DOHH2 (cell line): ENCODE results near the gene COG3.

Experiments used
- H3F3A ChIP-seq: fragments of 200-600 bp; sonication (generic), shearing (Covaris generic); 2 replicates; pipeline ENCODE4 v1.6.0; 2016; ENCODE audit warnings: antibody characterized with exemption, mild to moderate bottlenecking; ENCODE audit not compliant: control insufficient read depth, insufficient read depth
- H3K27ac ChIP-seq: fragments of 200-600 bp; sonication (generic); 2 replicates; pipeline ENCODE4 v1.5.1; 2014; ENCODE audit warnings: low read depth, mild to moderate bottlenecking, low read length, moderate library complexity
- H3K27me3 ChIP-seq: fragments of 200-600 bp; sonication (generic); 2 replicates; pipeline ENCODE4 v1.6.1; 2014; ENCODE audit warnings: mild to moderate bottlenecking, low read length, mixed read lengths; ENCODE audit not compliant: control insufficient read depth
- H3K36me3 ChIP-seq: fragments of 200-600 bp; sonication (generic); 2 replicates; pipeline ENCODE4 v1.6.1; 2014; ENCODE audit warnings: mild to moderate bottlenecking, low read length, moderate library complexity, mixed read lengths; ENCODE audit not compliant: control insufficient read depth
- H3K4me1 ChIP-seq: fragments of 200-600 bp; sonication (generic); 2 replicates; pipeline ENCODE4 v1.6.1; 2014; ENCODE audit warnings: mild to moderate bottlenecking, low read length, mixed read lengths; ENCODE audit not compliant: control insufficient read depth
- H3K4me2 ChIP-seq: fragments of 200-600 bp; sonication (generic); 2 replicates; pipeline ENCODE4 v1.6.0; 2014; ENCODE audit warnings: mild to moderate bottlenecking, low read length, moderate library complexity
- H3K4me3 ChIP-seq: fragments of 200-600 bp; sonication (generic); 2 replicates; pipeline ENCODE4 v1.5.1; 2014; ENCODE audit warnings: mild to moderate bottlenecking, low read length, mixed read lengths
- H3K79me2 ChIP-seq: fragments of 200-600 bp; sonication (generic); 2 replicates; pipeline ENCODE4 v1.6.1; 2014; ENCODE audit warnings: mild to moderate bottlenecking, low read length, mixed read lengths; ENCODE audit not compliant: control insufficient read depth
- H3K9me2 ChIP-seq: fragments of 200-600 bp; sonication (generic); replicated peaks from 2 replicates; pipeline ENCODE4 v1.6.1; 2014; ENCODE audit warnings: mild to moderate bottlenecking, low read length, mixed read lengths; ENCODE audit not compliant: control insufficient read depth
- H3K9me3 ChIP-seq: fragments of 200-600 bp; sonication (generic); 2 replicates; pipeline ENCODE4 v1.6.1; 2014; ENCODE audit warnings: antibody characterized with exemption, low read length, mixed read lengths; ENCODE audit not compliant: control insufficient read depth, insufficient read depth
- H4K20me1 ChIP-seq: fragments of 200-600 bp; sonication (generic); 2 replicates; pipeline ENCODE4 v1.6.0; 2014; ENCODE audit warnings: low read depth, mild to moderate bottlenecking, antibody characterized with exemption, low read length, moderate library complexity; ENCODE audit not compliant: control insufficient read depth, insufficient read depth
- EZH2phosphoT487 ChIP-seq: fragments of 200-600 bp; sonication (generic); IDR thresholded peaks from 2 replicates; pipeline ENCODE4 v1.6.1; 2017; ENCODE audit warnings: borderline replicate concordance, mild to moderate bottlenecking, antibody characterized with exemption, low read length, moderate library complexity, mixed read lengths
- TF ChIP-seq, protein P1 (sequence below): fragments of 200-600 bp; sonication (generic); IDR thresholded peaks from one replicate; pipeline ENCODE4 v1.5.1; 2014; ENCODE audit warnings: antibody characterized with exemption, mild to moderate bottlenecking, low read depth, low read length; ENCODE audit not compliant: poor library complexity, severe bottlenecking

The COG3 gene

DNA sequence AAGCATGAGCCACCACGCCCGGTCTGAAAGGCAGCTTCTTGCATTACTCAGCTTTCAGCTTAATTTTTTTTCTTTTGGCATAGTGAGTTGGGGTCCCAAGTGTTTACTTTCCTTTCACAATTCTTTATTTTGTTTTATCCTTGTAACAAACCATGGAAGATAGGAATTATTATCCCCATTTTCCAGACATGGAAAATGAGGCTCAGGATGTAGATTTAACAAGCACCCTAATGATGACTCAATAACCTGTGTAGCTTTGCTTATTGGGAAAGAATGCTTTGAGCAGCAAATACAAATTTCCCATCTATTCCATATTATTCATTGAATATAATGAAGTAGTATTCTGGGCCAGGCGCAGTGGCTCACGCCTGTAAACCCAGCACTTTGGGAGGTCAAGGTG lies 13.5 kb upstream of the COG3 start:
- H3F3A ChIP-seq: no peaks in the 10 kb centered on the region
- H3K27me3 ChIP-seq: peaks cover 8% of the 10 kb centered on the region; the same call in 1 of the 2 replicates
- no peaks in the 10 kb centered on the region for H3K9me2 ChIP-seq
- H3K9me3 ChIP-seq: no peaks in the 10 kb centered on the region; the same call in 1 of the 2 replicates
- no peaks in the 10 kb centered on the region for H4K20me1 ChIP-seq
- TF ChIP-seq, protein P1, sequence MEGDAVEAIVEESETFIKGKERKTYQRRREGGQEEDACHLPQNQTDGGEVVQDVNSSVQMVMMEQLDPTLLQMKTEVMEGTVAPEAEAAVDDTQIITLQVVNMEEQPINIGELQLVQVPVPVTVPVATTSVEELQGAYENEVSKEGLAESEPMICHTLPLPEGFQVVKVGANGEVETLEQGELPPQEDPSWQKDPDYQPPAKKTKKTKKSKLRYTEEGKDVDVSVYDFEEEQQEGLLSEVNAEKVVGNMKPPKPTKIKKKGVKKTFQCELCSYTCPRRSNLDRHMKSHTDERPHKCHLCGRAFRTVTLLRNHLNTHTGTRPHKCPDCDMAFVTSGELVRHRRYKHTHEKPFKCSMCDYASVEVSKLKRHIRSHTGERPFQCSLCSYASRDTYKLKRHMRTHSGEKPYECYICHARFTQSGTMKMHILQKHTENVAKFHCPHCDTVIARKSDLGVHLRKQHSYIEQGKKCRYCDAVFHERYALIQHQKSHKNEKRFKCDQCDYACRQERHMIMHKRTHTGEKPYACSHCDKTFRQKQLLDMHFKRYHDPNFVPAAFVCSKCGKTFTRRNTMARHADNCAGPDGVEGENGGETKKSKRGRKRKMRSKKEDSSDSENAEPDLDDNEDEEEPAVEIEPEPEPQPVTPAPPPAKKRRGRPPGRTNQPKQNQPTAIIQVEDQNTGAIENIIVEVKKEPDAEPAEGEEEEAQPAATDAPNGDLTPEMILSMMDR: no peak
- TF ChIP-seq EZH2phosphoT487: no peak
- H3K27ac ChIP-seq: no peak overlapping the region
- no peaks in the 10 kb centered on the region for H3K79me2 ChIP-seq
- no peaks in the 10 kb centered on the region for H3K4me1 ChIP-seq
- H3K4me3 ChIP-seq: no peak overlapping the region
- no peaks in the 10 kb centered on the region for H3K36me3 ChIP-seq
- no peak overlapping the region for H3K4me2 ChIP-seq

DNA sequence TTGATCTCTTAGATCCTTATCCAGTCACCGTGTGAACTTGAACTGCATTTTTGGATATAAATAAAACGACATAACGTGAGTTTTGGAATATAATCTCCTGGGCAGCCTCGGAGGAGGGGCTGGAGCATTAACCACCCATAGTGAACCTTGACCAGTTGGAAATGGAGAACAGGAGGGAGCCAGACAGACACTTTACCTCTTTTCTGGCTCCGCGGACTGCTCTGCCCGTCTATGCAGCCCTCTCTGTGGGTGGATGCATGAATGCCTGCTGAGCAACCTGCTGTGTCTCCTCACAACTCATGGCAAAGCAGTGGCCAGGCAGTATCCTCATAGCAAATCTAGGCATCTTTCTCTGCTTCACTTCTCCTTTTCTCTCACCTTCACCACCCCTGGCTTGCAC lies 10.5 kb upstream of the COG3 start:
- H3K4me2 ChIP-seq: no peak overlapping the region
- no peaks in the 10 kb centered on the region for H3K36me3 ChIP-seq
- H3K4me3 ChIP-seq: no peak overlapping the region
- H3K79me2 ChIP-seq: no peaks in the 10 kb centered on the region
- no peaks in the 10 kb centered on the region for H3K27me3 ChIP-seq
- no peaks in the 10 kb centered on the region for H3K9me2 ChIP-seq
- H3K9me3 ChIP-seq: peaks cover 12% of the 10 kb centered on the region
- H3K4me1 ChIP-seq: no peaks in the 10 kb centered on the region
- no peaks in the 10 kb centered on the region for H3F3A ChIP-seq
- H4K20me1 ChIP-seq: no peaks in the 10 kb centered on the region
- no peak overlapping the region for H3K27ac ChIP-seq
- TF ChIP-seq, protein P1: no peak
- no peak for TF ChIP-seq EZH2phosphoT487

DNA sequence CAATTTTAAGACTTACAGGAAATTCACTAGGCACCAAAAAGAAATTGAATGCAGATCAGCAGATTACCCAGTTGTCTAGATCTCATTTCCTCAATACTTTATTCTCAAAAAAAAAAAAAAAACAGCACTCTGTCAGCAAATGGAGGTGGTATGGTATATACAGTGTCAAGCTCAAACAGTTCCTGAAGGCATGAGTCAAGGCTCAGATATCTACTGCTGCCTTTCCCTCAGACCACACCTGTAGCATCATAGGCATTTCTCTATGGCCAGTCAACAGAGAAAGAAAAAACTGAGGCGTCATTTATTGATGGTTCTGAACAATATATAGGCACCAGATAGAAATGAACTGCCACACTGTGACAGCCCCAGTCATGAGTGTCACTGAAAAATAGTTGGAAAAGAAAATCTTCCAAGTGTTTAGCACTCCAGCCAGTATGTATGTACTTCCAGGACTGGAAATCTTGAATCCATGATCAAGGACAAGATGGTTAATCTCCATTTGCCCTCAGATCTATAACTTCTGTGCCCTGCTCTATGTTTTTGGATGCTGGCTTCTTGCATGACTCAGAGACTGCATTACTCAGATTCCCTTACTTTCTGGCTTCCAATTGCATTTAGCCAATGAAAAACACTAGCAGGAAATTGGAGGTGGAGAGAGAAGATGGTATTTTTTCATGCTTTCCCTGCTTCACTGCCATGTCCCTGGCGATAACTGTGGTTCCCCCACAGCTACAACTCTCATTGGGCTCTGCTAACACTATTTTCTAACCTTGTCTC lies 8.4 kb upstream of the COG3 start:
- TF ChIP-seq EZH2phosphoT487: no peak
- TF ChIP-seq, protein P1: no peak
- no peaks in the 10 kb centered on the region for H3K4me1 ChIP-seq
- H3K9me2 ChIP-seq: no peaks in the 10 kb centered on the region
- peaks cover 17% of the 10 kb centered on the region for H3K9me3 ChIP-seq
- H3K36me3 ChIP-seq: no peaks in the 10 kb centered on the region
- H3K79me2 ChIP-seq: no peaks in the 10 kb centered on the region
- no peaks in the 10 kb centered on the region for H4K20me1 ChIP-seq
- no peaks in the 10 kb centered on the region for H3F3A ChIP-seq
- H3K4me2 ChIP-seq: no peak overlapping the region
- no peaks in the 10 kb centered on the region for H3K27me3 ChIP-seq
- no peak overlapping the region for H3K4me3 ChIP-seq
- no peak overlapping the region for H3K27ac ChIP-seq
